HFFc6 (cell line): Measurements from ENCODE around the gene PPARA. TPM values are rescaled to one million over a fixed set of nuclear protein-coding genes. Genes with fewer than 3 reads are reported as not detected.
A peak's percentile ranks its signal among the peaks of the same experiment; 100 is the strongest.
"Not testable (repeated sequence)": the region's sequence is repeated elsewhere in the genome, so short reads cannot be mapped to it uniquely, and the experiment has no call there.

Experiments used
- DNase-seq: peaks from one replicate; pipeline ENCODE4 v3.0.0-alpha.2; 2018
- H3K27ac Mint-ChIP-seq: 2 replicates; pipeline ENCODE4 v1.8.0; 2020; ENCODE audit warnings: mild to moderate bottlenecking, mixed read lengths
- H3K27me3 Mint-ChIP-seq: 2 replicates; pipeline ENCODE4 v1.8.0; 2021; ENCODE audit warnings: mild to moderate bottlenecking, moderate library complexity, mixed read lengths; ENCODE audit not compliant: insufficient read depth
- H3K36me3 Mint-ChIP-seq: 2 replicates; pipeline ENCODE4 v1.8.0; 2021; ENCODE audit warnings: low read depth, mixed read lengths
- H3K4me1 Mint-ChIP-seq: 2 replicates; pipeline ENCODE4 v1.8.0; 2020; ENCODE audit warnings: low read depth, mixed read lengths
- H3K4me3 Mint-ChIP-seq: 2 replicates; pipeline ENCODE4 v1.8.0; 2020; ENCODE audit warnings: mild to moderate bottlenecking, moderate library complexity, mixed read lengths
- H3K9me3 Mint-ChIP-seq: 2 replicates; pipeline ENCODE4 v1.8.0; 2020; ENCODE audit warnings: mild to moderate bottlenecking, mixed read lengths
- total RNA-seq, 6 experiments: library from RNA; stranded (reverse); fragmentation: NEBNext Ultra II Directional; extraction: Animal tissue kit (Norgen Biotek cat#: 25700); gene quantifications; 2 replicates in 1 of 6; 3 replicates in 5 of 6; pipeline ENCODE4 v1.2.3, GENCODE V29; 2021
- TF ChIP-seq, protein P1 (sequence below): fragments of 200-600 bp; sonication (generic); IDR thresholded peaks from 2 replicates; pipeline ENCODE4 v1.5.0; 2021; ENCODE audit warnings: antibody characterized with exemption, mild to moderate bottlenecking

Gene PPARA
- total RNA-seq, 6 experiments from 2014 or later, result 14.1 to 16.0 (median 15.1) TPM

- Mint-ChIP-seq H3K4me1 (peaks cover 16% of the 10 kb centered on the region), H3K9me3 (peaks cover 20% of the 10 kb centered on the region), H3K4me3 (no peak overlapping the region), H3K27me3 (peaks cover 29% of the 10 kb centered on the region), H3K36me3 (peaks cover 9% of the 10 kb centered on the region; the same call in 1 of the 2 replicates), H3K27ac (no peak overlapping the region)
- no peak for DNase-seq
- TF ChIP-seq, protein P1, sequence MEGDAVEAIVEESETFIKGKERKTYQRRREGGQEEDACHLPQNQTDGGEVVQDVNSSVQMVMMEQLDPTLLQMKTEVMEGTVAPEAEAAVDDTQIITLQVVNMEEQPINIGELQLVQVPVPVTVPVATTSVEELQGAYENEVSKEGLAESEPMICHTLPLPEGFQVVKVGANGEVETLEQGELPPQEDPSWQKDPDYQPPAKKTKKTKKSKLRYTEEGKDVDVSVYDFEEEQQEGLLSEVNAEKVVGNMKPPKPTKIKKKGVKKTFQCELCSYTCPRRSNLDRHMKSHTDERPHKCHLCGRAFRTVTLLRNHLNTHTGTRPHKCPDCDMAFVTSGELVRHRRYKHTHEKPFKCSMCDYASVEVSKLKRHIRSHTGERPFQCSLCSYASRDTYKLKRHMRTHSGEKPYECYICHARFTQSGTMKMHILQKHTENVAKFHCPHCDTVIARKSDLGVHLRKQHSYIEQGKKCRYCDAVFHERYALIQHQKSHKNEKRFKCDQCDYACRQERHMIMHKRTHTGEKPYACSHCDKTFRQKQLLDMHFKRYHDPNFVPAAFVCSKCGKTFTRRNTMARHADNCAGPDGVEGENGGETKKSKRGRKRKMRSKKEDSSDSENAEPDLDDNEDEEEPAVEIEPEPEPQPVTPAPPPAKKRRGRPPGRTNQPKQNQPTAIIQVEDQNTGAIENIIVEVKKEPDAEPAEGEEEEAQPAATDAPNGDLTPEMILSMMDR, result no peak
These were observed 109.7 kb downstream of the PPARA start for GRCh38 chr22:46260038-46260437.

DNA sequence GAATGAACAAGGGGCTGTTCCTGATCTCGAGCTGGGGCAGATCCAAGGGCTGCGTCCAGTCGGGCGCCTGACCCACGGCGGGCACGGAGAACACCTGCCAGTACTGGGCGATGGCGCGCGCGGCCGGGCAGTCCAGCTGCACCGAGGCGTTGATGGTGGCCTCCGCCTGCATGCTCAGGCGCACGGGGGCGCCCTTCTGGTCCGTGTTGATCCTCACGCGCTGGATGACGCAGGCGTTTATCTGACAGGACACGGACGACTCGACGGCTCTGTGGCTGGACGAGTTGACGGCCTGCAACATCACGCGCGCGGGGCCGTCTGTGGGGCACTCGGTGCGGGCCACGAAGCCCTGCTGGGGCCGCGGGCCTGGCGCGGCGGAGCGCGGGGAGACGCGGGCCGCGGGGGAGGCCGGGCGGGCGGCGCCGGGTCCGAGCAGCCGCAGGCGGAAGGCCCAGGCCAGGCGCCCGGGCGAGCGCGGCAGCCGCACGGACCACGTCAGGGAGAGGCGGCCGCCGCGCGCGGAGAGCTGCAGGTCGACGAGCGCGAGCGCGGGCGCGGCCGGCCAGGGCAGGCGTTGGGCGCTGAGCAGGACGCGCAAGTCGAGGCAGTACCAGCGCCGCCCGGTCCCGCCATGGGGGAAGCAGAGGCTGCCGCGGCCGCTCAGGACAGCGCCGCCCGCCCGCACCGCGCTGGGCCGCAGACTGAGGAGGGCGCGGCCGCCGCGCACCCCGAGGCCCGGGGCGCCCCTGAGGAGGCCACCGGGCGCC, 112.3 kb downstream of the PPARA start:
- Mint-ChIP-seq H3K4me3 (no peak overlapping the region), H3K9me3 (peaks cover 34% of the 10 kb centered on the region), H3K27ac (no peak overlapping the region), H3K27me3 (peaks cover 28% of the 10 kb centered on the region), H3K4me1 (peaks cover 11% of the 10 kb centered on the region), H3K36me3 (peaks cover 19% of the 10 kb centered on the region; the same call in 1 of the 2 replicates)
- no peak for DNase-seq
- TF ChIP-seq, protein P1, result peak; percentile 33

- Mint-ChIP-seq H3K9me3 (peaks cover 32% of the 10 kb centered on the region), H3K27ac (no peak within 1 kb of the TSS), H3K27me3 (peaks cover 23% of the 10 kb centered on the region), H3K4me1 (peaks cover 13% of the 10 kb centered on the region), H3K4me3 (no peak within 1 kb of the TSS), H3K36me3 (peaks cover 19% of the 10 kb centered on the region; the same call in 1 of the 2 replicates)
- DNase-seq, result no peak
- TF ChIP-seq, protein P1, result no peak
These were observed 112.9 kb downstream of the PPARA start, which contains the start of gene PKDREJ for GRCh38 chr22:46263216-46263590. TSS of gene PKDREJ (minus strand) at chr22:46263343. CDS start at chr22:46263322, 21 bp downstream.

- H3K36me3 Mint-ChIP-seq, result peaks cover 19% of the 10 kb centered on the region; the same call in 1 of the 2 replicates
- not testable (repeated sequence) for DNase-seq, H3K4me3 Mint-ChIP-seq, H3K27ac Mint-ChIP-seq
- H3K9me3 Mint-ChIP-seq, result peaks cover 29% of the 10 kb centered on the region
- H3K4me1 Mint-ChIP-seq, result peaks cover 22% of the 10 kb centered on the region
- peaks cover 15% of the 10 kb centered on the region for H3K27me3 Mint-ChIP-seq
These were observed 114.2 kb downstream of the PPARA start for GRCh38 chr22:46264520-46264919.

GRCh38 chr22:46265627-46266026, 115.3 kb downstream of the PPARA start:
- not testable (repeated sequence) for H3K27me3 Mint-ChIP-seq, H3K4me3 Mint-ChIP-seq
- H3K9me3 Mint-ChIP-seq, result peaks cover 29% of the 10 kb centered on the region

GRCh38 chr22:46267431-46268279, 117.3 kb downstream of the PPARA start, which contains the start of gene TTC38:
TSS of gene TTC38 (plus strand) at chr22:46268008. CDS start at chr22:46268040, 32 bp downstream.
- peak; percentile 72 for DNase-seq
- peaks cover 30% of the 10 kb centered on the region for H3K4me1 Mint-ChIP-seq
- peak within 1 kb of the TSS; percentile 92 for H3K4me3 Mint-ChIP-seq
- TF ChIP-seq, protein P1, result no peak
- H3K9me3 Mint-ChIP-seq, result peaks cover 25% of the 10 kb centered on the region
- H3K27ac Mint-ChIP-seq, result peak within 1 kb of the TSS; percentile 72
- peaks cover 11% of the 10 kb centered on the region; the same call in 1 of the 2 replicates for H3K36me3 Mint-ChIP-seq
- peaks cover 2% of the 10 kb centered on the region; the same call in 1 of the 2 replicates for H3K27me3 Mint-ChIP-seq

More at GRCh38 chr22:46265627-46266026, 115.3 kb downstream of the PPARA start:
- H3K4me1 Mint-ChIP-seq, result peaks cover 30% of the 10 kb centered on the region
- H3K27ac Mint-ChIP-seq, DNase-seq: not testable (repeated sequence)
- peaks cover 19% of the 10 kb centered on the region; the same call in 1 of the 2 replicates for H3K36me3 Mint-ChIP-seq
